CD4-positive, alpha-beta T cell (primary cell): ENCODE data around the gene SLC39A10. TPM values are rescaled to one million over a fixed set of nuclear protein-coding genes. Genes with fewer than 3 reads are reported as not detected.

Experiments
- ATAC-seq: fragments of 200-7000 bp; cut with Tn5 transposase; one replicate; pipeline ENCODE4 v1.10.0; 2022; ENCODE audit warnings: mild to moderate bottlenecking; ENCODE audit not compliant: poor library complexity
- CTCF ChIA-PET: fragments of 350-600 bp; sonication (Branson Sonifier 250); formaldehyde crosslinking; loops from one replicate; lab custom pipeline; 2021; ENCODE audit warnings: antibody characterized with exemption, inconsistent platforms; lab: Charles Lee
- POLR2A ChIA-PET: fragments of 350-600 bp; sonication (Branson Sonifier 250); formaldehyde crosslinking; loops from one replicate; lab custom pipeline; 2021; ENCODE audit warnings: antibody characterized with exemption, inconsistent platforms; lab: Charles Lee
- DNase-seq, 14 experiments: peaks; one replicate each; pipeline ENCODE4 v3.0.0-alpha.2; 2013 to 2020; ENCODE audit warnings: mixed read lengths in 2 of 14
- H3K27ac ChIP-seq, 2 donors: one replicate each; pipeline versions ENCODE4 v1.5.1 to v1.7.0; 2013; ENCODE audit warnings: low read length in 2 of 2, low read depth in 1 of 2, mild to moderate bottlenecking in 1 of 2
- H3K27me3 ChIP-seq, 2 experiments: 1 replicate in 1 of 2; 2 replicates in 1 of 2; pipeline versions ENCODE4 v1.6.1 to v1.7.0; 2013; ENCODE audit warnings: low read length in 2 of 2, control low read depth in 1 of 2, mild to moderate bottlenecking in 1 of 2, moderate library complexity in 1 of 2; ENCODE audit not compliant: insufficient read depth in 2 of 2, control insufficient read depth in 1 of 2
- H3K36me3 ChIP-seq: one replicate; pipeline ENCODE4 v1.6.1; 2013; ENCODE audit warnings: low read length, control low read depth; ENCODE audit not compliant: insufficient read depth
- H3K4me1 ChIP-seq: one replicate; pipeline ENCODE4 v1.6.1; 2013; ENCODE audit warnings: low read length, control low read depth; ENCODE audit not compliant: insufficient read depth
- H3K4me3 ChIP-seq: one replicate; pipeline ENCODE4 v1.5.1; 2013; ENCODE audit warnings: mild to moderate bottlenecking, low read length, moderate library complexity
- H3K9me3 ChIP-seq, 2 experiments: 1 replicate in 1 of 2; 2 replicates in 1 of 2; pipeline versions ENCODE4 v1.6.1 to v1.7.0; 2013; ENCODE audit warnings: low read length in 2 of 2, mild to moderate bottlenecking in 2 of 2, control low read depth in 1 of 2, moderate library complexity in 1 of 2; ENCODE audit not compliant: control insufficient read depth in 1 of 2, insufficient read depth in 1 of 2
- H3K27ac Mint-ChIP-seq: one replicate; pipeline ENCODE4 v1.8.0; 2020; ENCODE audit warnings: mixed read lengths
- H3K27me3 Mint-ChIP-seq: one replicate; pipeline ENCODE4 v1.8.0; 2021; ENCODE audit warnings: mixed read lengths
- H3K36me3 Mint-ChIP-seq: one replicate; pipeline ENCODE4 v1.8.0; 2021; ENCODE audit warnings: low read depth, mixed read lengths
- H3K4me1 Mint-ChIP-seq: one replicate; pipeline ENCODE4 v1.8.0; 2021; ENCODE audit warnings: low read depth, mixed read lengths
- H3K4me3 Mint-ChIP-seq: one replicate; pipeline ENCODE4 v1.8.0; 2020; ENCODE audit warnings: mild to moderate bottlenecking, mixed read lengths
- H3K9me3 Mint-ChIP-seq: one replicate; pipeline ENCODE4 v1.8.0; 2020; ENCODE audit warnings: mixed read lengths
- CTCF ChIP-seq: fragments of 200-600 bp; IDR thresholded peaks from one replicate; pipeline ENCODE4 v1.8.0; 2022; ENCODE audit warnings: antibody characterized with exemption, mild to moderate bottlenecking
- intact Hi-C, 2 experiments: fragments of 100-400 bp; cut with DNase I in 1 of 2; cut with micrococcal nuclease in 1 of 2; formaldehyde crosslinking; loops; one replicate each; pipeline versions ENCODE4 v1.15.1 to v1.9.0; 2023 to 2025; cut with DNase I, micrococcal nuclease
- total RNA-seq, 174 experiments: library from RNA in 2 of 174; stranded (reverse) in 2 of 174; gene quantifications; one replicate each; pipeline ENCODE4 v1.2.3 and lab custom pipeline; 2021 to 2026

SLC39A10 gene
- total RNA-seq, 2 experiments from 2014 or later: 38.2 to 39.4 TPM

- POLR2A ChIA-PET: interaction anchor here (0.6 to 1.4 kb wide), 5 partner anchors 11 to 118 kb away, joined by 3 to 6 read pairs (median 4); no protein-coding TSS in a partner anchor
- ATAC-seq (peak; percentile 37), DNase-seq (peak in 1 of 14 experiments; percentile 10)
- CTCF ChIA-PET: interaction anchor here (0.8 to 1.2 kb wide), 3 partner anchors 15 to 42 kb away, joined by 3 to 4 read pairs (median 3); no protein-coding TSS in a partner anchor
- H3K4me1 Mint-ChIP-seq: peaks cover 76% of the 10 kb centered on the region
- Histone ChIP-seq H3K27me3 (no peaks in the 10 kb centered on the region), H3K9me3 (no peaks in the 10 kb centered on the region), H3K36me3 (peaks cover 7% of the 10 kb centered on the region), H3K27ac (no peak overlapping the region), H3K4me1 (peaks cover 8% of the 10 kb centered on the region), H3K4me3 (no peak overlapping the region)
- peak overlapping the region; percentile 78 for H3K27ac Mint-ChIP-seq
- H3K27me3 Mint-ChIP-seq: no peaks in the 10 kb centered on the region
- no peaks in the 10 kb centered on the region for H3K9me3 Mint-ChIP-seq
- TF ChIP-seq CTCF: no peak
- H3K4me3 Mint-ChIP-seq: no peak overlapping the region
- intact Hi-C loops: loop anchor here in 1 of 2 experiments (10.0 kb wide), 1 partner anchor 258 kb away; no protein-coding TSS in a partner anchor
- peaks cover 50% of the 10 kb centered on the region for H3K36me3 Mint-ChIP-seq
These were observed 20.3 kb downstream of the SLC39A10 start for GRCh38 chr2:195677290-195677689.

- Histone ChIP-seq H3K36me3 (peaks cover 7% of the 10 kb centered on the region), H3K4me1 (peaks cover 8% of the 10 kb centered on the region), H3K27ac (no peak overlapping the region), H3K27me3 (no peaks in the 10 kb centered on the region), H3K9me3 (no peaks in the 10 kb centered on the region), H3K4me3 (no peak overlapping the region)
- H3K4me1 Mint-ChIP-seq: peaks cover 72% of the 10 kb centered on the region
- ChIA-PET CTCF (interaction anchor here (0.7 to 1.2 kb wide), 4 partner anchors 14 to 633 kb away, joined by 3 to 4 read pairs (median 3); no protein-coding TSS in a partner anchor), POLR2A (interaction anchor here (0.6 to 1.4 kb wide), 5 partner anchors 11 to 118 kb away, joined by 3 to 6 read pairs (median 4); no protein-coding TSS in a partner anchor)
- DNase-seq: no peak
- no peak for TF ChIP-seq CTCF
- no peak for ATAC-seq
- H3K27me3 Mint-ChIP-seq: no peaks in the 10 kb centered on the region
- intact Hi-C loops: loop anchor here in 1 of 2 experiments (10.0 kb wide), 1 partner anchor 257 kb away; no protein-coding TSS in a partner anchor
- H3K4me3 Mint-ChIP-seq: no peak overlapping the region
- H3K27ac Mint-ChIP-seq: peak overlapping the region; percentile 78
- no peaks in the 10 kb centered on the region for H3K9me3 Mint-ChIP-seq
- H3K36me3 Mint-ChIP-seq: peaks cover 53% of the 10 kb centered on the region
These were observed 20.9 kb downstream of the SLC39A10 start for GRCh38 chr2:195677884-195678283.

GRCh38 chr2:195682077-195682476 is 25.1 kb downstream of the SLC39A10 start:
- Mint-ChIP-seq H3K27ac (no peak overlapping the region), H3K4me3 (no peak overlapping the region), H3K36me3 (peaks cover 74% of the 10 kb centered on the region), H3K4me1 (peaks cover 73% of the 10 kb centered on the region), H3K27me3 (no peaks in the 10 kb centered on the region), H3K9me3 (no peaks in the 10 kb centered on the region)
- POLR2A ChIA-PET: no interaction called here
- CTCF ChIA-PET: no interaction called here
- Histone ChIP-seq H3K27me3 (no peaks in the 10 kb centered on the region), H3K9me3 (no peaks in the 10 kb centered on the region), H3K4me1 (peaks cover 11% of the 10 kb centered on the region), H3K36me3 (peaks cover 26% of the 10 kb centered on the region), H3K4me3 (no peak overlapping the region), H3K27ac (no peak overlapping the region)
- TF ChIP-seq CTCF: no peak
- ATAC-seq (no peak), DNase-seq (peak in 1 of 14 experiments; percentile 34)
- intact Hi-C loops: no loop called here
